NCI-H1105 treated with DMSO at 0.1 percent for 48 hours (cell line): Measurements from ENCODE around the gene RNF213.
A peak's percentile ranks its signal among the peaks of the same experiment; 100 is the strongest.

Experiments used
- DNase-seq: peaks from one replicate; lab custom pipeline; 2025; lab: John Stamatoyannopoulos, UW

Gene RNF213

DNA sequence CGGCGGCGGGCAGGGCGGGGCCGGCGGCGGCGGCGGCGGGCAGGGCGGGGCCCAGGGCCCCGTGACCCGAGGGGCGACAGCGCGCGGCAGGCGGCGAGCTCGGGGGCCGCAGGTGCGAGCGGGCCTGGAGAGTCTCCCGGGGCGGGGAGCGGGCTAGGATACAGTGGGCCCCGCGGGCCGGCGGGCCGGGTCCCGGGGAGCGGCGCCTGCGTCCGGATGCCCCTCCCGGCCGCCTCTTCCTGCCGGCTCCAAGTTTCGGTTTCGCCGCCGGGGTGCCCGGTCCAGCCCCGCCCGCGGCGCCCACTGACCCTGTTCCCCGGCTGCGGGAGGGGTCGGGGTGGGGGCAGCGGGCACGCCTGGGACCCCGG is at the start of gene RNF213:
TSS of gene RNF213 (plus strand) at position 62 of the 368 bp plus-strand sequence. CDS start 2,830 bp downstream, outside the sequence.
- peak; percentile 27 for DNase-seq

- DNase-seq: no peak
Observed at GRCh38 chr17:80212109-80212508, 48.5 kb upstream of the RNF213 start.

GRCh38 chr17:80212511-80212910 is 48.1 kb upstream of the RNF213 start:
- DNase-seq: no peak

DNA sequence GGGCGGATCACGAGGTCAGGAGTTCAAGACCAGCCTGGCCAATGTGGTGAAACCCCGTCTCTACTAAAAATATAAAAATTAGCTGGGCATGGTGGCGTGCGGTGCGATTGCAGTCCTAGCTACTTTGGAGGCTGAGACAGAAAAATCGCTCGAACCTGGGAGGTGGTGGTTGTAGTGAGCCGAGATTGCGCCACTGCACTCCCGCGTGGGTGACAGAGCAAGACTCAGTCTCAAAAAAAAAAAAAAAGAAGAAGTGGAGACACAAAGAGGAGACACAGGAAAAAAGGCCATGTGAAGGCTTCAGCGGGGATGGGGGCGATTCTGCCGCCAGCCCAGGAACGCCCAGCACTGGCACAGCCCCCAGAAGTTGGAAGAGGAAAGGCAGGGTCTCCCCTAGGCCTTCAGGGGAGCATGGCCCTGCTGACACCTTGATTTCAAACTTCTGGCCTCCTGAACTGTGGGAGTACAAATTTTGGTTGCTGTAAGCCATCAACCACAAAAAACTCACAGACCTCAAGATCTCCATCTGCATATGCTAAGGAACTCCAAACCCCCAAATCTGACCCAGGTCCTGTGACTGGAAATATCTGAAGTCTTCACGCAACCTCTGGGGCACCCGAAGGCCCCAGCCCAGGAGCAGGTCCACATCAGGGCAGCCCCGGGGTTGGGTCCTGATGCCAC is 47.5 kb upstream of the RNF213 start:
- DNase-seq: no peak

GRCh38 chr17:80213643-80213975 is 47.0 kb upstream of the RNF213 start:
- DNase-seq: no peak

DNA sequence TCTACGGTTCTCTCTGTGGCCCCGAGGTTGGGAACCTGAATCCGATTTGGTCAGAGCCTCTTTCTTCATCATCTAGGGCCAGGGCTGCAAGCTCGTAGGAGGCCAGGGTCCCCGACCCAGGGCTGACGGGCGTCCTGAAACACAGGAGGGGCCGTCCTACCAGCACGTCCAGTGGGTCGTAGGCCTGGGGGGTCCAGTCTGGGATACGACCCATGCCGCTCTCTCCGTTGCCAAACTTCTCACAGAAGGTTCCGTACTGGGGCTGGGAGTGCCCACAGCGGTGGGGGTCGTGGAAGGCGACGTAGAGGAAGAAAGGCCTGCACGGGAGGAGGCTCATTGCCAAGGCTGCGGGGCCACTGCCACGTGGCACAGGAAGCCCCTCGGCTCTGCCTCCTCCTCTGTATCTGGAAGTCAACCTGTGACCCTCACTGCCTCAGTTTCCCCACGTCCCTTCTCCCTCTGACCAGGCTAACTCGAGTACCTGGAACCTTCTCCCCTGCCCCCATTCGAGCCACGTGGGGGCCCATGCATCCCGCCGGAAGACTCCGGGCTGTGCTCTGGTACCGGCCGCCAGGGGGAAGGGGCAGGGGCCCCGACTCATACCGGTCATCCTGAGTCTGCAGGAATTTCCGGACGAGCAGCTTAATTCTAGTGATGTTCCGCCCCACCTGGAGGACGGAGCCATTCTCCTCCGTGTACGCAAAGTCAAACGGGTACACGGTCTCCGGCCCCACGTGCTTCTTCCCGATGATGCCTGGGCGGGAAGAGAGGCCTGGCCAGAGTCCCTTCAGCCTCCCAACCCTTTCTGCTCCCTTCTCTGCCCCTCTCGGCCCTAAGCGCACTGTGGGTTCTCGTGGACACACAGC is 46.4 kb upstream of the RNF213 start:
- DNase-seq: no peak

GRCh38 chr17:80214878-80215210 is 45.8 kb upstream of the RNF213 start:
- no peak for DNase-seq

DNA sequence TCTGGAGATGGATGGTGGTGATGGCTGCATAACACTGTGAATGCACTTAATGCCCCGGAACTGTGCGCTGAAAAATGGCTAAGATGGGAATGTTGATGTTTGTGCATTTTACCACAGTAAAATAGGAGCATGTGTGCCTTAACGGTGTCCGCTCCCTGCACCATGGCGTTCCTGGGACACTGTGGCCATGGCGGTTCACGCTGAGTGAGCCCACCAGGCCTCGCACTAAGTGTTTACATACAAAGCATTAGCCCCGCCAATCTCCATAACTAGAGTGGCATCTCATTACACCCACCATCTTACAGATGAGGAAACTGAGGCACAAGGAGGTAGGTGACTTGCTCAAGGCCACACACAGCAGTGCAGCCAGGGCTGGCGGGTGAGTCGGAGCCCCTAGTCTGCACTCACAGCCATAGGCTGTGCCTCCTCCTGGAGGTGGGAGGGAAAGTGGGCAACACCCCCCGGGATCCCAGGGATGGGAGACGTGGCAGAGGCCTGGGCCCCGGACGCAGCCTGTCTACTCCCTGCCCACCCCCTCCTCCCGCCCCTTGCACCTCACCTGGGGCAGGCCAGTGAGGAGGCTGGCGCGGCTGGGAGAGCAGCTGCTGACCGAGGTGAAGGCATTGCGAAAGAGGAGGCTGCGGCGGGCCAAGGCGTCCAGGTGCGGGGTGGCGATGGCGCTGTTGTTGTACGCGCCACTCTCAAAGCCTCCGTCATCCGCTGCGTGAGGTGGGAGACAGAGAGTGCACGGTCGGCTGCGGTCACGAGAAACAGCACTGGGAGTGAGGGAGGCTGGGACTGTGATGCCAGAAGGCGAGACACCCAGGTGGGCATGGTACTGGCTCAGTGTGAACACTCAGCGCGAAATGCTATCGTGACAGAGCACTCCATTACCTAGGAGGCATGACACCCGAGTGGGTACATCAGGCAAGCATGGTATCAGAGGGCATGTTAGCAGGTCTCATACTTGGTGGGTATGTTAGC is 43.9 kb upstream of the RNF213 start:
- no peak for DNase-seq

GRCh38 chr17:80217703-80218362 is 42.8 kb upstream of the RNF213 start:
- DNase-seq: no peak

GRCh38 chr17:80218391-80218790 is 42.3 kb upstream of the RNF213 start:
- no peak for DNase-seq

- DNase-seq: peak; percentile 78
Observed at GRCh38 chr17:80219013-80219762, 41.5 kb upstream of the RNF213 start.

DNA sequence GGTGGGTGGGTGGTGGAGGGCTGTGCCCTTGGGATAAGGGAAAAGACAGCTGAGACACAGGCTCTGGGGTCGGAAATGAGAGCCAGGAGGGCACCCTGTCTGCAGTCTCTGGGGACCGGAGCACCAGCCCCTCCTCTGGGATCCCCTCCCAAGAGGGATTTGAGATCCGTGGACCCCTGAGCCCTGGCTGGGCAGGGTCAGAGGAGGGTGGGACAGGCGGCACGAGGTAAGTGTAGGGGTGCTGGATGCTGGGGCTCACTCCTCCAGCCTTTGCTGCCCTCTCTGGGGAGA is 40.9 kb upstream of the RNF213 start:
- DNase-seq: peak; percentile 35

DNA sequence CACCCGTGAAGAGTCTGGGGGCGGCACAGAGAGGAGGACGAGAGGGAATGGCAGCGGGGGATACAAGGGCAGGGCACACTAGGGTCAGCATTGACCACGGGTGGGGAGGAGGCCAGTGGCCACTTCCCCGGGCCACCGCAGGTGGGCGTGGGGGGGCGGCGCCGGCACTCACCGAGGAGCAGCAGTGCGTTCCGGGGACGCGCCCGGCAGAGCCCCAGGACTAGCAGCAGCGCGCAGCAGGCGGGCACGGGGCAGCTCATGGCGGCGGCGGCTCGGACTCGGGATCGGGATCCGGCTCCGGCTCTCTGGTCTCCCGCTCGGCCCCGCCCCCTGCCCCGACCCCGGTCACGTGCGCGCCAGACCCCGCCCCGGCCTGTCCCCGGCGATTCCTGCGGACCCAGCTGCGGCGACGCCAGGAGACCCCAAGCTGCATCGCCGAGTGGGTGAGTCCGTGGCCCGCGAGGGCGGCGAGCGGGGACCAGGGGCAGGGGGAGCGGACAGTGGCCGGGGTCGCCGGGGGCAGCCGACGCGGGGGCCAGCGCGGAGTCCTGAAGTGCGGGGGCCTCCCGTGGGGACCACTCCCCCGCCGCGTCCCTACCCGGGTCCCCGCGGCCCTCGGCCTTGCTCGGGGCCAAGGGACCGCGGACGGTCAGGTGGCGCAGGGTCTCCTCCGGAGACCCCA is 40.5 kb upstream of the RNF213 start, which contains the start of the genes SGSH and SLC26A11:
TSS of gene SGSH (minus strand) at position 280 of the 682 bp plus-strand sequence. CDS start at position 260, 20 bp downstream.
TSS of gene SLC26A11 (plus strand) at position 374 of the 682 bp plus-strand sequence. CDS start 1,134 bp downstream, outside the sequence.
- peak; percentile 44 for DNase-seq

GRCh38 chr17:80220736-80221215 is 39.9 kb upstream of the RNF213 start:
- no peak for DNase-seq

DNA sequence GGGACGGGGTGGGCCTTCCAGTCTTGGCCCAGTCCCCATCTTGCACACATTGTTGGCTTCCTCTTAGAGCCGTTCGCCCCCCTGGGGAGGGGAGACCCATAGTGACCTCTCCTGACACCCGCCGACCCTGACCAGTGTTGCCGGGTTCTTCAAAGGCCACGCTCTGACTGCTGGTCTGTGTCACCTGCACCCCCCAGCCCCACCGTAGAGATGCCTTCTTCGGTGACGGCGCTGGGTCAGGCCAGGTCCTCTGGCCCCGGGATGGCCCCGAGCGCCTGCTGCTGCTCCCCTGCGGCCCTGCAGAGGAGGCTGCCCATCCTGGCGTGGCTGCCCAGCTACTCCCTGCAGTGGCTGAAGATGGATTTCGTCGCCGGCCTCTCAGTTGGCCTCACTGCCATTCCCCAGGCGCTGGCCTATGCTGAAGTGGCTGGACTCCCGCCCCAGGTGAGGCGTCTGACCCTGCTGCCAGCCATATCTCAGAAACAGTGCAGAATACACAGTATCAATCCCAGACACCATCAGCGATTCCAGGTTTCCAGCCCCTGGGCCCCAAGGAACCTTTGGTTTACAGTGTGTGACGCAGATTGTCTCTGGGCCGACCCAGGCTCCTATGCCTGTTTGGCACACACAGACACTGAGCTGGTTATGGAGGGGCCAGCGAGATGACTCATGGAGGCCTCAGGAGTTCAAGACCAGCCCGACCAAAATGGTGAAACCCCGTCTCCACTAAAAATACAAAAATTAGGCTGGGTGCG is 39.1 kb upstream of the RNF213 start:
- no peak for DNase-seq

- DNase-seq: no peak
Observed at GRCh38 chr17:80222376-80223141, 38.1 kb upstream of the RNF213 start.

- DNase-seq: no peak
Observed at GRCh38 chr17:80223142-80223815, 37.4 kb upstream of the RNF213 start.

DNA sequence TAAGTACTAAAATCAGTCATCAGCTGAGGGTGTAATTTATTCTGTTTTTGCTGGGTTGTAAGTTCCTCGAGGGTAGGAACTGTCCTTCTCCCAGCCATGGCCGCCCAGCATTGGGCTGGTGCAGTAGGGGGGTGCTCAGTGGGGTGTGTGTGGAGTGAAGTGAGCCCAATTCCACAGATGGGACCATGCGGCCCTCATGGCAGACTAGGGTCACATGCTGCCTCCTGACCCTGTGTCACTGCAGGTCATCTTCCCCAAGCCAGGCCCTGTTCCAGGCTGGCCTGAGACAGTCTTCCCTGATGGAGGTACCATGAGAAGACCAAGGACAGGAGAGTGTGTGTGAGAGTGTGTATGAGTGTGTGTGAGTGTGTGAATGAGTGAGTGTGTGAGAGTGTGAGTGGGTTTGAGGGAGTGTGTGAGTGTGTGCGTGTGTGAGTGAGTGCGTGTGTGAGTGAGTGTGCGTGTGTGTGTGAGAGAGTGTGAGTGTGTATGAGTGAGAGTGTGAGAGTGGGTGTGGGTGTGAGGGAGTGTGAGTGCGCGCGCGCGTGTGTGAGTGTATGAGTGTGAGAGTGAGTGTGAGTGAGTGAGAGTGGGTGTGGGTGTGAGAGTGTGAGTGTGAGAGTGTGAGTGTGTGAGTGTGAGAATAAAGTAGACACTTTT is 36.7 kb upstream of the RNF213 start:
- no peak for DNase-seq
